ENCODE measurements around the gene GAREM2.
A peak's percentile ranks its signal among the peaks of the same experiment; 100 is the strongest.

Gene GAREM2

DNA sequence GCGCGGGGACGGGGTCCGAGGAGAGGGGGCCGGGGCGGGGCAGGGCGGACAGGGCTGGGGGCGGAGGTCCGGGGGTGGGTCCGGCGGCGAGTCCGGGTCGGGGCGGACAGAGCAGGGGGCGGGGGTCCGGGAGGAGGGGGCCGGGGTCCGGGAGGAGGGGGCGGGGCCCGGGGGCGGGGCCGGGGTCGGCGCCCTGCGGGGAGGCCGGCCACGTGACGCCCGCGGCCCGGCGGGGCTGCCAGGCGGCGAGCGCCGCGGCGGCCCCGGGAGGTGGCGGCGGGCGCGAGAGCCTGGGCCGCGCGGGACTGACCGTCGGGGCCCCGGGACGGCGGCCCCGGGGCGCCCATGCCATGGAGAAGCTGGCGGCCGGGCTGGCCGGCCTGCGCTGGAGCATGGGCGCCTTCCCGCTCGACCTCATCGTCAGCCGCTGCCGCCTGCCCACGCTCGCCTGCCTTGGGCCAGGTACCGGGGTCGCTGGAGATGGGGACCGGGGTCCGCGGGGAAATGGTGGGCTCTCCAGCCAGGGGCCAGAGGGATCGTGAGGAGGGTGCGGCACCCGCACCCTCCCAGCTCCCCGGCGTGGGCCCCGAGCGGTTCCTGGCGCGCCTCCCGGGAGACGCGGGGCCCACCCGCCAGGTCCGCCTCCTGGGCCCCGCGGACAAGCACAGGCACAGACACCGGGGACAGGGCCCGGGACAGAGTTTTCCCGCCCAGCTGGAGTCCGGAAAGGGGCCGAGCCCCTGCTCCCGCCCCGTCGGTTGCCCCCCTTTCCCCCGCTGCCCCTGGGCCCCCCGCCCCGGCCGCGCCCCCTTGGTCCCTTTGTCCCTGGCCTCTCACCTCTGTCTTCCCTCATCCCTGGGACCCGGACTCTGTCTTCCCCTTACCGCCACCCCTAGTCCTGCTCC, at the start of gene GAREM2:
TSS of gene GAREM2 (plus strand) at position 218 of the 905 bp plus-strand sequence. CDS start at position 351, 133 bp downstream.
- no peaks in the 10 kb centered on the region for H3K36me3 ChIP-seq (ENCODE audit: control insufficient read depth in 1 of 2, insufficient read depth in 2 of 2, low read length in 2 of 2)
- peak within 1 kb of the TSS in 1 of 2 donors; percentile 56 for H3K4me3 ChIP-seq (ENCODE audit: low read depth in 1 of 2, low read length in 2 of 2)
- H3K27ac ChIP-seq (ENCODE audit: low read length): no peak within 1 kb of the TSS
- H3K9me3 ChIP-seq (ENCODE audit: control insufficient read depth in 1 of 2, low read length in 2 of 2): no peaks in the 10 kb centered on the region
- H3K4me1 ChIP-seq (ENCODE audit: control insufficient read depth in 1 of 2, insufficient read depth in 2 of 2, low read length in 2 of 2): peaks cover 0 to 11% of the 10 kb centered on the region in 2 donors
- H3K27me3 ChIP-seq (ENCODE audit: low read depth, low read length): peaks cover 21% of the 10 kb centered on the region

DNA sequence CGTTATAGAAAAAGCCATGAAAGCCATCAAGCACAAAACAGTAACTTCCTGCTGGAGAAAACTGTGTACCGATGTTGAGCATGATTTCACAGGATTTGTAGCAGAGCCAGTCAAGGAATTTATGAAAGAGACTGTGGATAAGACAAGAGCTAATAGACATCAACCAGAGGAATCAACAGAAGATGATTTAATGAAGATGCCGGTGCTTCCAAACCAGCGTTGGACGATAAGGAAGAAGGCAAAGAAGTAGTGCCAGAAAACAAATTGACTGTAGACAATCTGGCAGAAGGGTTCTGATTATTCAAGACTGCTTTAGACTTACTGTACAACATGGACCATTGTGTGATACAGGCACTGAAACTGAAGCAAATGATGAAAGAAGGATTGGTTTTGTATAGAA, 49.5 kb upstream of the GAREM2 start:
- Histone ChIP-seq H3K27me3 (ENCODE audit: low read depth, low read length) (no peaks in the 10 kb centered on the region), H3K36me3 (ENCODE audit: control insufficient read depth in 1 of 2, insufficient read depth in 2 of 2, low read length in 2 of 2) (peaks cover 0 to 8% of the 10 kb centered on the region in 2 donors), H3K4me1 (ENCODE audit: control insufficient read depth in 1 of 2, insufficient read depth in 2 of 2, low read length in 2 of 2) (peaks cover 0 to 16% of the 10 kb centered on the region in 2 donors), H3K4me3 (ENCODE audit: low read depth in 1 of 2, low read length in 2 of 2) (no peak overlapping the region), H3K9me3 (ENCODE audit: control insufficient read depth in 1 of 2, low read length in 2 of 2) (no peaks in the 10 kb centered on the region), H3K27ac (ENCODE audit: low read length) (no peak overlapping the region)

DNA sequence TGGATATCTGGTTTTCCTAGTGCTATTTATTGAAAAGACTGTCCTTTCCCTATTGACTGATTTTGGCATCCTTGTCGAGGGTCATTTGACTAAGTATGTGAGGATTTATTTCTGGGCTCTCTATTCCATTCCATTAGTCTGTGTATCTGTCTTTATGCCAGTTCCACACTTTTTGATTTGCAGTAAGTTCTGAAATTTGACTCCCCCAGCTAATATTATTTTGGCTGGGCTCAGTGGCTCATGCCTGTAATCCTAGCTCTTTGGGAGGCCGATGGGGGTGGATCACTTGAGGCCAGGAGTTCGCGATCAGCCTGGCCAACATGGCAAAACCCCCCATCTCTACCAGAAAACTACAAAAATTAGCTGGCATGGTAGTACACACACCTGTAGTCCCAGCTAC, 46.8 kb upstream of the GAREM2 start:
- Histone ChIP-seq H3K4me1 (ENCODE audit: control insufficient read depth in 1 of 2, insufficient read depth in 2 of 2, low read length in 2 of 2) (peaks cover 0 to 10% of the 10 kb centered on the region in 2 donors), H3K27me3 (ENCODE audit: low read depth, low read length) (no peaks in the 10 kb centered on the region), H3K9me3 (ENCODE audit: control insufficient read depth in 1 of 2, low read length in 2 of 2) (no peaks in the 10 kb centered on the region), H3K27ac (ENCODE audit: low read length) (no peak overlapping the region), H3K36me3 (ENCODE audit: control insufficient read depth in 1 of 2, insufficient read depth in 2 of 2, low read length in 2 of 2) (peaks cover 0 to 8% of the 10 kb centered on the region in 2 donors), H3K4me3 (ENCODE audit: low read depth in 1 of 2, low read length in 2 of 2) (no peak overlapping the region)

DNA sequence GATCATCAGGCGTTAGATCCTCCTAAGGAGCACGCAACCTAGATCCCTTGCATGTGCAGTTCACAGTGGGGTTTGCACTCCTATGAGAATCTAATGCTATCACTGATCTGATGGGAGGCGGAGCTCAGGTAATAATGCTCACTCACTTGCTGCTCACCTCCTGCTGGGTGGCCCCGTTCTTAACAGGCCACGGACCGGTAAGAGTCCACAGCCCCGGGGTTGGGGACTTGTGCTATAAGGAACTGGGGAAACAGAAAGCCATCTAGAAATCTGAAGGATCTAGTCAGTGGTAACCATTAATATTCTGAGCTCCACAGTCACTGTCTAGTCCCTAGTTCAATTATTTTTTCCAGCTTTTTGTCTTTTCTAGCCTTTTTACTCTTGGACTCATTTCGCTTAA, 44.7 kb upstream of the GAREM2 start:
- no peak overlapping the region for H3K4me3 ChIP-seq (ENCODE audit: low read depth in 1 of 2, low read length in 2 of 2)
- no peaks in the 10 kb centered on the region for H3K27me3 ChIP-seq (ENCODE audit: low read depth, low read length)
- peaks cover 0 to 5% of the 10 kb centered on the region in 2 donors for H3K4me1 ChIP-seq (ENCODE audit: control insufficient read depth in 1 of 2, insufficient read depth in 2 of 2, low read length in 2 of 2)
- H3K9me3 ChIP-seq (ENCODE audit: control insufficient read depth in 1 of 2, low read length in 2 of 2): no peaks in the 10 kb centered on the region
- H3K27ac ChIP-seq (ENCODE audit: low read length): no peak overlapping the region
- H3K36me3 ChIP-seq (ENCODE audit: control insufficient read depth in 1 of 2, insufficient read depth in 2 of 2, low read length in 2 of 2): peaks cover 0 to 11% of the 10 kb centered on the region in 2 donors

DNA sequence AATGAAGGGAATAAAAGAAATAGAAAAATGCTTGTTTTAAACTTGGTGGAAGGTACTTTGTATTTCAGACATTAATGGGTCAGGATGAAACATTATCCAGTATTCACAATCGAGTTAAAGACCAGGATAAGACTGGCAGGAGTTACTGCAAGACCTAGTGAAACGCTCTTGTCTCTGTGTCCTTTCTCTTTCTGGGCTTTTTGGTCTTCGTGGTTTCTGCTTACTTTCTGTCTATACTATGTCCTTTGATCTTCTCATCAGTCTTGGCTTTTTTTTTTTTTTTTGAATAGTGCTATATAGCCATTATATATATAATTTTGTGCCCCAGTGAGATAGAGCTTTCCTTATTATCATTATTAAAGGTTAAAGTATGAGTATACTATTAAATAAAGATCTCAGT, 42.1 kb upstream of the GAREM2 start:
- Histone ChIP-seq H3K36me3 (ENCODE audit: control insufficient read depth in 1 of 2, insufficient read depth in 2 of 2, low read length in 2 of 2) (peaks cover 6 to 24% of the 10 kb centered on the region in 2 donors), H3K4me3 (ENCODE audit: low read depth in 1 of 2, low read length in 2 of 2) (no peak overlapping the region), H3K27ac (ENCODE audit: low read length) (no peak overlapping the region), H3K4me1 (ENCODE audit: control insufficient read depth in 1 of 2, insufficient read depth in 2 of 2, low read length in 2 of 2) (peaks cover 0 to 5% of the 10 kb centered on the region in 2 donors), H3K27me3 (ENCODE audit: low read depth, low read length) (no peaks in the 10 kb centered on the region), H3K9me3 (ENCODE audit: control insufficient read depth in 1 of 2, low read length in 2 of 2) (no peaks in the 10 kb centered on the region)

DNA sequence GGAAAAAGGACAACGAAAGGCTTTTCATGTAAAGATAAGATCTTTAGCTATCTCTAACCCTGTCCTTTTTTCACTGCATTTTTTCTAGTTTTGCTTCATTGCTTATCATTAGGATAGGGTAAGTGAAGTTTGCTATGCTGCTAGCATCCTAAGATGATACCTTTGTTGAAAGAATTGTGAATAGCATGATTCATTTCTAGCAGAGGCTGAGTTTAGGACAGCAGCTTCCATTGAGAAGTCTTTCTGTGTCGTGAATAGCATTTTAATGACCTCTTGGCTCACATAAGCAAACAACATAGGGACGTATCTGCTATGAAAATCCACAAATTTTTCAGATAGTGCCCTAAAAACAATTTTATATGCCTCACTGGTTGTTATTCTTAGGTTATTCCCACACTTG, 36.4 kb upstream of the GAREM2 start:
- Histone ChIP-seq H3K27ac (ENCODE audit: low read length) (no peak overlapping the region), H3K27me3 (ENCODE audit: low read depth, low read length) (no peaks in the 10 kb centered on the region), H3K9me3 (ENCODE audit: control insufficient read depth in 1 of 2, low read length in 2 of 2) (no peaks in the 10 kb centered on the region), H3K4me3 (ENCODE audit: low read depth in 1 of 2, low read length in 2 of 2) (no peak overlapping the region), H3K36me3 (ENCODE audit: control insufficient read depth in 1 of 2, insufficient read depth in 2 of 2, low read length in 2 of 2) (peaks cover 6 to 19% of the 10 kb centered on the region in 2 donors), H3K4me1 (ENCODE audit: control insufficient read depth in 1 of 2, insufficient read depth in 2 of 2, low read length in 2 of 2) (no peaks in the 10 kb centered on the region)

DNA sequence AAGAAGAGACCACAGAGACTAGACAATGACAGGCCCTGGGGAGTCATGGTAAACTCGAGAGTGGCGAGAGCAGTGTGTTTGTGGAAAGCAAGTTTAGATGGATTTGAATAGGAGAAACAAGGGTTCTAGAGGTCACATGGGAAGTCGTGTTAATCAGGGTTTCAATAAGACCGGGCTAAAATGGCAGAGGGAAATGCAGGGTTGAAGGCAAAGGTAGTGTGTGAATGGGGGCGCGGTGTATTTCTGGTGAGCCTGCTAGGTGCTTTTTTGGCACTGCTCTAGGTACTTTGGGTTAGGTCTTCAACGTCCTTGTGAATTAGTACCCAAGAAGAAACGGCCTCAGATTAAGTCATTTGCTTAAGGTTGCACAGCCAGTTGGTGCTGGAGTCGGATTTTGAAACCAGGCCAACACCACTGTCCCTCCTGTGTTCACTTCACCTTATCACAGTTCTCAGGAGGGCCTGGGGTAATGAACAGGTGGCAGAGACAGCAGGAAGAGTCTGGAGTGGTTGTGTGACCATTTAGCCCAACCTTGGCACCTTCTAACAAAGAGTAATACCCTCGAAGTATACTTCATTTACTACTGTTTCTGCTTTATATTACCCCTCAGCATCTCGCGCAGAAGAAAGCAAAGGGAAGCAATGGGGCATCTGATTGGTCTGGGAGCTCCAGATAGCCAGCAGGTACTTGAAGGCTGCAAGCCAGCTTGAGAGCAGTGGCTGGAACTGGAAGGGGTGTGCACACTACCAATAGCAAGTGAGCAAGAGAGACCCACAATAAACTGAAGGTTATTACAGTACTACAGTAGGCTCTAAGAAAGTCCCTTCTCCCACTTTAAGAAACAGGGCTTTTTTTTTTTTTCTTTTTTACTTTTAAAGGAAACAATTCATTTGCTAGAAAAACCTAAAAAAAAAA, 33.4 kb upstream of the GAREM2 start:
- no peak overlapping the region for H3K4me3 ChIP-seq (ENCODE audit: low read depth in 1 of 2, low read length in 2 of 2)
- H3K9me3 ChIP-seq (ENCODE audit: control insufficient read depth in 1 of 2, low read length in 2 of 2): no peaks in the 10 kb centered on the region
- no peaks in the 10 kb centered on the region for H3K4me1 ChIP-seq (ENCODE audit: control insufficient read depth in 1 of 2, insufficient read depth in 2 of 2, low read length in 2 of 2)
- peaks cover 3 to 15% of the 10 kb centered on the region in 2 donors for H3K36me3 ChIP-seq (ENCODE audit: control insufficient read depth in 1 of 2, insufficient read depth in 2 of 2, low read length in 2 of 2)
- H3K27ac ChIP-seq (ENCODE audit: low read length): no peak overlapping the region
- no peaks in the 10 kb centered on the region for H3K27me3 ChIP-seq (ENCODE audit: low read depth, low read length)

DNA sequence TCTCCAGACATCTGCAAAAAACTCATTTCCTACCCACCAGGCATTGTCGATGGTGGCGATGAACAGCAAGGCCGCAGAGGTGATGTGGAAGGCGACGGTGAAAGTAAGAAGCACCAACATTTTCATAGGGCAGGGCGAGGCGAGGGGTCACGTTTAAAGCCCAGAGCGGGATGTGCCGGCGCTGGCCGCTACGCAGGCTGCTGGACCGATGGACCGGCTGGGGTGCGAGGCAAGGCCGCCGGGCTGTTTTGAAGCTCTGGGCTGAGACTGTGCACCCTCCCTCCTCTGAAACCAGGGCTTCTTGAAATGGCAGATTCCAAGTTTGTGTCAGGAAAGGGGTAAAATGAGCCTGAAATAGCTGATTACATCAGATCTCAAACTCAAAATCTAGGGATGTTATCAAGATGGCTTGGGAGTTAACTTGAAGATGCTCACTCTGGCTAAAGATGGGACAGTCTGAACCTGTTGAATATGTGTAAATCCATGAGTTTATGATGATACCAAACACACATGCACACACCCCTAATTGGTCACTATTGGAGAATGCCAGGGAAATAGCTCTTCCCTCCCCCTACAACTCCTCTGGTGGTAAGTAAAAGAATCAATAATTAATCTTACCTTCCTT, 31.6 kb upstream of the GAREM2 start:
- no peak overlapping the region for H3K27ac ChIP-seq (ENCODE audit: low read length)

DNA sequence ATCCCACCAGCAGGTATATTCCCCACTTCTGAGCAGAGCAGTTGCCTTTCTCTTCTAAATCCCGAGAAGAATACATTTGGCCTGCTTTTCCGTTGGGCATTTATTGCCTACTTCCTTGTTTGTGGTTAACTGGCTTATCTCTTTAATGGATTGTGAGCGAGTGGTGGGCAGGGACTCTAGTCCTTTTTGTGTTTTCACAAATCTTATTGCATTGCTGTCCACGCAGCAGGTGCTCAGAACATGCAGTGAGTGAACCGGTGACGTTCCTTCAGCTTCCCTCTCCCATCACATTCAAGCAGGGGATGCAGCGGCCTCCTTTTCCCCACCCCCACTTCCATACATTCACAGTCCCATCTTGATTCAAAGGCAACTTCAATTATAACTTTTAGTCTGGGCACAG, 28.9 kb upstream of the GAREM2 start:
- Histone ChIP-seq H3K4me3 (ENCODE audit: low read depth in 1 of 2, low read length in 2 of 2) (no peak overlapping the region), H3K36me3 (ENCODE audit: control insufficient read depth in 1 of 2, insufficient read depth in 2 of 2, low read length in 2 of 2) (no peaks in the 10 kb centered on the region), H3K27me3 (ENCODE audit: low read depth, low read length) (no peaks in the 10 kb centered on the region), H3K27ac (ENCODE audit: low read length) (peak overlapping the region; percentile 13), H3K4me1 (ENCODE audit: control insufficient read depth in 1 of 2, insufficient read depth in 2 of 2, low read length in 2 of 2) (no peaks in the 10 kb centered on the region), H3K9me3 (ENCODE audit: control insufficient read depth in 1 of 2, low read length in 2 of 2) (no peaks in the 10 kb centered on the region)

More for the DNA sequence above, 31.6 kb upstream of the GAREM2 start:
- Histone ChIP-seq H3K36me3 (ENCODE audit: control insufficient read depth in 1 of 2, insufficient read depth in 2 of 2, low read length in 2 of 2) (no peaks in the 10 kb centered on the region), H3K4me1 (ENCODE audit: control insufficient read depth in 1 of 2, insufficient read depth in 2 of 2, low read length in 2 of 2) (no peaks in the 10 kb centered on the region), H3K27me3 (ENCODE audit: low read depth, low read length) (no peaks in the 10 kb centered on the region), H3K4me3 (ENCODE audit: low read depth in 1 of 2, low read length in 2 of 2) (no peak overlapping the region), H3K9me3 (ENCODE audit: control insufficient read depth in 1 of 2, low read length in 2 of 2) (no peaks in the 10 kb centered on the region)

DNA sequence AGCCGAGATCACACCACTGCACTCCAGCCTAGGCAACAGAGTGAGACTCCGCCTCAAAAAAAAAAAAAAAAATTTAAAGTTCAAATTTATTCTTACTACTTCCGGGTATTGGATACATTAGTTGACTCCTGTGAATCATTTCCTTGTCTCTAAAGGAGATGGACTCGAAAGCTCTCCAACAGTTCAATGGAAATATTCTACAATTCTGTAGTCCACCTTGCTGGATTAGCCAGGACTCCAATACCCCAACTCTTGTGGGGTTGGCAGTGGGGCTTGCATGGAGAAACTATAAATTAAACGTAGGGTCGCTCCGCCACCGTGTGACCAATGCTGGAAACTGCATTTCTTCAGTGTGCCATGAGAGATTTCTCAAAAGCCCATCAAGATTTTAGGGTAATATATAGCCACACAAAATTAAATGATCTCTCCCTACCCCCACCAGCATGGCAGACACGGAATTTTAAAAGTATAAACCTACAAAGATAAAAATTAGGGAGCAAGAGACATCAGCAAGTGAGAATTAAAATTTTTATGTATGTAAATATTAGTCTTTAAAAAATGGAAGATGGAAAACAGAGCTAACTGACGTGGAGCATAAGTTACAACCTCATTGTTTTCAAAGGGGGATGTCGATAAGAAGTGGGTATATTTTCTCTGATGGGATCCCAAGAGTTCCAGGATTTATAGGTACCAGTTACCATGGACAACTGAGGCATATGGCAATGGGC, 27.8 kb upstream of the GAREM2 start:
- H3K27me3 ChIP-seq (ENCODE audit: low read depth, low read length): no peaks in the 10 kb centered on the region
- H3K36me3 ChIP-seq (ENCODE audit: control insufficient read depth in 1 of 2, insufficient read depth in 2 of 2, low read length in 2 of 2): no peaks in the 10 kb centered on the region
- H3K27ac ChIP-seq (ENCODE audit: low read length): no peak overlapping the region
- H3K4me1 ChIP-seq (ENCODE audit: control insufficient read depth in 1 of 2, insufficient read depth in 2 of 2, low read length in 2 of 2): no peaks in the 10 kb centered on the region
- H3K9me3 ChIP-seq (ENCODE audit: control insufficient read depth in 1 of 2, low read length in 2 of 2): no peaks in the 10 kb centered on the region
- H3K4me3 ChIP-seq (ENCODE audit: low read depth in 1 of 2, low read length in 2 of 2): no peak overlapping the region
